B cell (primary cell): ENCODE data around the gene CBX8. TPM values are rescaled to one million over a fixed set of nuclear protein-coding genes. Genes with fewer than 3 reads are reported as not detected.

Experiments
- ATAC-seq: fragments of 200-7000 bp; cut with Tn5 transposase; one replicate; pipeline ENCODE4 v1.10.0; 2021; ENCODE audit warnings: low read depth, mild to moderate bottlenecking, moderate number of reproducible peaks, moderate library complexity
- CTCF ChIA-PET: fragments of 350-600 bp; sonication (Branson Sonifier 250); formaldehyde crosslinking; loops from one replicate; lab custom pipeline; 2021; ENCODE audit warnings: antibody characterized with exemption, inconsistent platforms; lab: Charles Lee
- POLR2A ChIA-PET: fragments of 350-600 bp; sonication (Branson Sonifier 250); formaldehyde crosslinking; loops from one replicate; lab custom pipeline; 2021; ENCODE audit warnings: antibody characterized with exemption; lab: Charles Lee
- DNase-seq: peaks from one replicate; pipeline ENCODE4 v3.0.0; 2013
- H2AFZ ChIP-seq: 2 replicates; pipeline ENCODE4 v1.6.1; 2012; ENCODE audit warnings: mild to moderate bottlenecking, low read depth, low read length; ENCODE audit not compliant: insufficient read depth, poor library complexity, severe bottlenecking
- H3K27ac ChIP-seq, 2 donors: 1 replicate in 1 of 2; 2 replicates in 1 of 2; pipeline ENCODE4 v1.5.1; 2012 to 2013; ENCODE audit warnings: low read length in 2 of 2, mild to moderate bottlenecking in 2 of 2, moderate library complexity in 1 of 2
- H3K27me3 ChIP-seq, 4 experiments: fragments of 200-600 bp in 1 of 4; sonication (generic) in 1 of 4; replicated peaks in 1 of 4; 1 replicate in 2 of 4; 2 replicates in 2 of 4; pipeline versions ENCODE4 v1.6.1 to v1.7.0; 2013 to 2016; ENCODE audit warnings: low read length in 3 of 4, mild to moderate bottlenecking in 2 of 4, mixed read lengths in 1 of 4, moderate library complexity in 1 of 4; ENCODE audit not compliant: insufficient read depth in 4 of 4, control insufficient read depth in 3 of 4; ENCODE audit errors: control extremely low read depth in 1 of 4
- H3K36me3 ChIP-seq, 2 experiments: replicated peaks in 1 of 2; 1 replicate in 1 of 2; 2 replicates in 1 of 2; pipeline versions ENCODE4 v1.6.1 to v1.7.1; 2013; ENCODE audit warnings: low read length in 1 of 2; ENCODE audit not compliant: insufficient read depth in 2 of 2, control insufficient read depth in 1 of 2; ENCODE audit errors: control extremely low read depth in 1 of 2, extremely low read depth in 1 of 2
- H3K4me1 ChIP-seq, 2 donors: fragments of 200-600 bp in 1 of 2; sonication (generic) in 1 of 2; 1 replicate in 1 of 2; 2 replicates in 1 of 2; pipeline versions ENCODE4 v1.5.1 to v1.6.1; 2013 to 2017; ENCODE audit warnings: low read length in 2 of 2; ENCODE audit not compliant: control insufficient read depth in 2 of 2, insufficient read depth in 2 of 2
- H3K4me2 ChIP-seq: replicated peaks from 2 replicates; pipeline ENCODE3; 2012; ENCODE audit warnings: mild to moderate bottlenecking, low read depth, low read length; ENCODE audit not compliant: poor library complexity, severe bottlenecking
- H3K4me3 ChIP-seq, 5 experiments: fragments of 200-600 bp in 1 of 5; sonication (generic) in 1 of 5; 1 replicate in 3 of 5; 2 replicates in 2 of 5; pipeline versions ENCODE4 v1.5.1 to v1.7.0; 2011 to 2016; ENCODE audit warnings: low read length in 4 of 5, mild to moderate bottlenecking in 4 of 5, low read depth in 2 of 5, control low read depth in 1 of 5, moderate library complexity in 1 of 5; ENCODE audit not compliant: insufficient read depth in 1 of 5; ENCODE audit errors: control extremely low read depth in 1 of 5, extremely low read depth in 1 of 5
- H3K79me2 ChIP-seq: fragments of 200-600 bp; sonication (generic); one replicate; pipeline ENCODE4 v1.6.0; 2016; ENCODE audit warnings: low read length; ENCODE audit not compliant: control insufficient read depth, insufficient read depth
- H3K9ac ChIP-seq: fragments of 200-600 bp; sonication (generic); 2 replicates; pipeline ENCODE4 v1.6.1; 2017; ENCODE audit warnings: mild to moderate bottlenecking, low read length, moderate library complexity
- H3K9me3 ChIP-seq, 3 donors: one replicate each; pipeline versions ENCODE4 v1.6.1 to v1.7.1; 2013; ENCODE audit warnings: low read length in 2 of 3; ENCODE audit not compliant: control insufficient read depth in 2 of 3, insufficient read depth in 1 of 3; ENCODE audit errors: control extremely low read depth in 1 of 3
- H4K20me1 ChIP-seq: 2 replicates; pipeline ENCODE4 v1.6.0; 2012; ENCODE audit warnings: mild to moderate bottlenecking, low read length; ENCODE audit not compliant: insufficient read depth, control insufficient read depth, poor library complexity, severe bottlenecking
- H3K27ac Mint-ChIP-seq: one replicate; pipeline ENCODE4 v1.8.0; 2021; ENCODE audit warnings: mixed read lengths
- H3K27me3 Mint-ChIP-seq: one replicate; pipeline ENCODE4 v1.8.0; 2021; ENCODE audit warnings: mixed read lengths
- H3K4me1 Mint-ChIP-seq: one replicate; pipeline ENCODE4 v1.8.0; 2021; ENCODE audit warnings: mixed read lengths
- H3K4me3 Mint-ChIP-seq: one replicate; pipeline ENCODE4 v1.8.0; 2021; ENCODE audit warnings: mixed read lengths
- H3K9me3 Mint-ChIP-seq: one replicate; pipeline ENCODE4 v1.8.0; 2022; ENCODE audit warnings: mixed read lengths; ENCODE audit not compliant: insufficient read depth
- EZH2 ChIP-seq: IDR thresholded peaks from 2 replicates; pipeline ENCODE4 v1.6.1; 2012; ENCODE audit warnings: borderline replicate concordance, low read depth, mild to moderate bottlenecking, moderate library complexity, low read length; ENCODE audit not compliant: insufficient read depth, poor library complexity, severe bottlenecking
- WGBS: methylation state at CpG from one replicate; pipeline ENCODE4 v1.1.5; 2013; ENCODE audit warnings: missing lambda C conversion rate; ENCODE audit not compliant: insufficient coverage; 5-methylcytosine and 5-hydroxymethylcytosine counted together
- intact Hi-C: fragments of 100-400 bp; cut with micrococcal nuclease; formaldehyde crosslinking; loops from one replicate; pipeline ENCODE4 v1.10.0; 2022
- polyA plus RNA-seq: library from polyadenylated mRNA; depleted of rRNA; stranded (reverse); fragments of >200 nt; gene quantifications from 2 replicates; pipeline ENCODE4 v1.2.3, GENCODE V29; 2012
- total RNA-seq, 2 donors: library from RNA; stranded (reverse); fragments of 120-200 nt in 1 of 2; gene quantifications; 1 replicate in 1 of 2; 2 replicates in 1 of 2; pipeline versions ENCODE4 v1.2.3 to v1.2.4, GENCODE V29; 2013 to 2022
- TF ChIP-seq, protein P1 (sequence below): fragments of 200-600 bp; IDR thresholded peaks from one replicate; pipeline ENCODE4 v1.8.0; 2022; ENCODE audit warnings: antibody characterized with exemption, mild to moderate bottlenecking

CBX8 gene
- total and polyA plus RNA-seq, 2 donors (not counting 1 experiment from before 2014, with no cell fraction given): 0.31 to 6.8 TPM

GRCh38 chr17:79836972-79837887 lies 40.4 kb upstream of the CBX8 start:
- ChIA-PET CTCF (interaction anchor here (0.6 to 3.4 kb wide), 16 partner anchors 8 to 101 kb away, joined by 3 to 19 read pairs (median 4); partner anchors contain the start of gene CBX8), POLR2A (interaction anchor here (0.5 to 6.9 kb wide), 9 partner anchors 7 to 163 kb away, joined by 3 to 45 read pairs (median 4); partner anchors contain the start of gene CBX8)
- Mint-ChIP-seq H3K27me3 (peaks cover 6% of the 10 kb centered on the region), H3K9me3 (no peaks in the 10 kb centered on the region), H3K4me3 (peak overlapping the region; percentile 98), H3K27ac (peak overlapping the region; percentile 98), H3K4me1 (peaks cover 48% of the 10 kb centered on the region)
- Histone ChIP-seq H3K27ac (peak overlapping the region; percentile 66 to 67), H3K4me1 (peaks cover 47 to 75% of the 10 kb centered on the region in 2 donors), H3K79me2 (peaks cover 44% of the 10 kb centered on the region), H3K36me3 (peaks cover 0 to 34% of the 10 kb centered on the region in 2 experiments), H3K4me3 (peak overlapping the region; percentile 63 to 99 (median 94)), H2AFZ (no peak overlapping the region), H4K20me1 (peaks cover 90% of the 10 kb centered on the region), H3K9ac (peak overlapping the region; percentile 85), H3K27me3 (peaks cover 0 to 27% (median 16%) of the 10 kb centered on the region in 4 experiments), H3K9me3 (peaks cover 0 to 29% (median 0%) of the 10 kb centered on the region in 3 donors), H3K4me2 (peak overlapping the region; percentile 94)
- DNase-seq (peak; percentile 80), ATAC-seq (peak; percentile 31)
- TF ChIP-seq, protein P1, sequence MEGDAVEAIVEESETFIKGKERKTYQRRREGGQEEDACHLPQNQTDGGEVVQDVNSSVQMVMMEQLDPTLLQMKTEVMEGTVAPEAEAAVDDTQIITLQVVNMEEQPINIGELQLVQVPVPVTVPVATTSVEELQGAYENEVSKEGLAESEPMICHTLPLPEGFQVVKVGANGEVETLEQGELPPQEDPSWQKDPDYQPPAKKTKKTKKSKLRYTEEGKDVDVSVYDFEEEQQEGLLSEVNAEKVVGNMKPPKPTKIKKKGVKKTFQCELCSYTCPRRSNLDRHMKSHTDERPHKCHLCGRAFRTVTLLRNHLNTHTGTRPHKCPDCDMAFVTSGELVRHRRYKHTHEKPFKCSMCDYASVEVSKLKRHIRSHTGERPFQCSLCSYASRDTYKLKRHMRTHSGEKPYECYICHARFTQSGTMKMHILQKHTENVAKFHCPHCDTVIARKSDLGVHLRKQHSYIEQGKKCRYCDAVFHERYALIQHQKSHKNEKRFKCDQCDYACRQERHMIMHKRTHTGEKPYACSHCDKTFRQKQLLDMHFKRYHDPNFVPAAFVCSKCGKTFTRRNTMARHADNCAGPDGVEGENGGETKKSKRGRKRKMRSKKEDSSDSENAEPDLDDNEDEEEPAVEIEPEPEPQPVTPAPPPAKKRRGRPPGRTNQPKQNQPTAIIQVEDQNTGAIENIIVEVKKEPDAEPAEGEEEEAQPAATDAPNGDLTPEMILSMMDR: no peak
- TF ChIP-seq EZH2: no peak
- intact Hi-C loops: loop anchor here (5.0 to 10.0 kb wide), 3 partner anchors 90 to 1702 kb away; partner anchors contain the start of genes ENPP7 and TMC8
- WGBS: 1% methylated on average over 38 of the region's 41 CpGs
